K562 (cell line): ENCODE measurements around the gene FBXO46. TPM values are rescaled to one million over a fixed set of nuclear protein-coding genes. Genes with fewer than 3 reads are reported as not detected.
A peak's percentile ranks its signal among the peaks of the same experiment; 100 is the strongest.

ENCODE experiments used
- EHMT2 ChIP-seq: fragments of 450-650 bp; IDR thresholded peaks from 2 replicates; pipeline ENCODE4 v1.6.1; 2018; ENCODE audit warnings: antibody characterized with exemption
- MEIS2 ChIP-seq: fragments of 450-650 bp; IDR thresholded peaks from 2 replicates; pipeline ENCODE4 v1.6.1; 2014; ENCODE audit warnings: mild to moderate bottlenecking; ENCODE audit not compliant: partially characterized antibody
- NFXL1 ChIP-seq: fragments of 450-650 bp; formaldehyde crosslinking; IDR thresholded peaks from 2 replicates; pipeline ENCODE4 v1.4.0; 2021; ENCODE audit warnings: mild to moderate bottlenecking
- NUFIP1 ChIP-seq: fragments of 450-650 bp; IDR thresholded peaks from 2 replicates; pipeline ENCODE4 v1.6.1; 2018; ENCODE audit not compliant: partially characterized antibody
- POU5F1 ChIP-seq: fragments of 150-350 bp; IDR thresholded peaks from 2 replicates; pipeline ENCODE4 v1.6.1; 2014; ENCODE audit warnings: borderline replicate concordance, low read length, low read depth, mild to moderate bottlenecking; ENCODE audit not compliant: partially characterized antibody
- RCOR1 ChIP-seq, 2 experiments: IDR thresholded peaks; 2 replicates each; pipeline ENCODE4 v1.6.1; 2012; ENCODE audit warnings: low read depth in 2 of 2, low read length in 2 of 2, borderline replicate concordance in 1 of 2, improper control_type of control experiment in 1 of 2
- ZBTB8A ChIP-seq: fragments of 450-650 bp; IDR thresholded peaks from 2 replicates; pipeline ENCODE4 v1.6.1; 2018; ENCODE audit warnings: mild to moderate bottlenecking, moderate library complexity; ENCODE audit not compliant: partially characterized antibody
- ZNF121 ChIP-seq: sonication (generic); formaldehyde crosslinking; conservative IDR thresholded peaks from 2 replicates; pipeline ENCODE4 v1.8.0; 2022; ENCODE audit warnings: missing genetic modification reagents
- ZNF143 ChIP-seq: sonication (generic); formaldehyde crosslinking; IDR thresholded peaks from 2 replicates; pipeline ENCODE4 v1.9.0; 2022; ENCODE audit warnings: mild to moderate bottlenecking, missing genetic modification reagents
- ZNF184 ChIP-seq: sonication (generic); formaldehyde crosslinking; IDR thresholded peaks from 2 replicates; pipeline ENCODE4 v1.5.0; 2020; ENCODE audit warnings: missing genetic modification reagents
- ZNF212 ChIP-seq: fragments of 450-650 bp; formaldehyde crosslinking; IDR thresholded peaks from 2 replicates; pipeline ENCODE4 v1.4.0; 2020; ENCODE audit warnings: mild to moderate bottlenecking
- polyA plus RNA-seq, 8 experiments: library from polyadenylated mRNA; depleted of rRNA in 4 of 8; stranded (reverse) in 5 of 8; unstranded in 3 of 8; fragments of >200 nt; fragmentation: Nextera tagmentation in 2 of 8; fragmentation: Illumina TruSeq in 1 of 8; extraction: Ambion mirVana in 2 of 8; extraction: Trizol in 1 of 8; gene quantifications; 2 replicates each; pipeline versions ENCODE4 v1.2.1 to v1.2.3, GENCODE V29; 2011 to 2014; ENCODE audit warnings: inconsistent platforms in 1 of 8, missing spikeins in 1 of 8
- total RNA-seq, 7 experiments: library from RNA; depleted of rRNA in 6 of 7; stranded (reverse); fragments of >200 nt in 6 of 7; fragmentation: Illumina TruSeq in 2 of 7; extraction: Trizol in 2 of 7; gene quantifications; 2 replicates each; pipeline versions ENCODE4 v1.2.1 to v1.2.3, GENCODE V29; 2011 to 2021; ENCODE audit warnings: low replicate concordance in 1 of 7
- TF ChIP-seq, protein P1 (sequence below): fragments of 450-650 bp; formaldehyde crosslinking; IDR thresholded peaks from 2 replicates; pipeline ENCODE4 v1.4.0; 2020; ENCODE audit warnings: mild to moderate bottlenecking, moderate library complexity
- TF ChIP-seq, protein P2 (sequence below): fragments of 250-450 bp; sonication (Bioruptor Pico); IDR thresholded peaks from 2 replicates; pipeline ENCODE4 v1.4.0; 2020

FBXO46 gene
- total and polyA plus RNA-seq, 9 of the 15 experiments (the other 6 are each of a cell fraction or from before 2014, with no cell fraction given), result 1.5 to 36.1 (median 7.3) TPM

DNA sequence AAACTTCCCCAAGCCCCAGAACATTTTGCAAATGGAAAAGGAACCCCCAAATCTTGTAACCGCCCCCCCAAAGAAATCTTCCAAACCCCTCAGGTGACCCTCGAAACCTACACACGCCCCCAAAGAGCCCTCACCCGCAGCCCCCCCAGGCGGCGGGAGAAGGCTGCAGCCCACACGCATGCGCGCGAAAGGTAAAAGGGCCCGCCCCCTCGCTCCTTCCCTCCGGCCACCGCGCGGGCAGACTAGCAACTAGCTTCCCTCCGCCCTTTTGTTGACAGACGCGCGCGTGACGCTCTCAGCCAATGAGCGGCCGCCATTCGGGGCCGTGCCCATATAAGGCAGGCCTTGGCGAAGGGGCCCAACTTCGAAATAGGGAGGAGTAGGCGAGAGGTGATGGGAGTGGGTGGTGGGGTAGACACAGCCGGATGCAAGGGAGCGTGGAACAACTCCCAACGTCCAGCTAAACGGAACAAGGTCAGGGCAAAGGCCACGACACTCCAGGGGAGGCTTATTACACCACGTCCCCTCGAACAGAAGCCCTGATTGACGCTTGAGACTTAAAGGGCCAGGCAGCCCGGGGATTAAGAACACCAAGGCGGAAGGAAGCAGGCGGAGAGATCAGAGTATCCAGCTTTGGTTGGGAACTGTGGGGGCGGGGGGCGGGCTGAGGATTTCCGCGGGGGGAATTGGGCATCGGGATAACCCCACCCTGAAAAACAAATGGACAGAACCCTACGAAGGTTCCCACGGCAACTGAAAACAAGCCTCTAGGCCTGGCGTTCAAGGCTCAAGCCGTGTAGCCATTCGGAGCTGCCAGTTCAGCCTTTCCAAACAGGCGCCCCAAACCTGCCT is 13.3 kb downstream of the FBXO46 start (continued):
- TF ChIP-seq, protein P1, sequence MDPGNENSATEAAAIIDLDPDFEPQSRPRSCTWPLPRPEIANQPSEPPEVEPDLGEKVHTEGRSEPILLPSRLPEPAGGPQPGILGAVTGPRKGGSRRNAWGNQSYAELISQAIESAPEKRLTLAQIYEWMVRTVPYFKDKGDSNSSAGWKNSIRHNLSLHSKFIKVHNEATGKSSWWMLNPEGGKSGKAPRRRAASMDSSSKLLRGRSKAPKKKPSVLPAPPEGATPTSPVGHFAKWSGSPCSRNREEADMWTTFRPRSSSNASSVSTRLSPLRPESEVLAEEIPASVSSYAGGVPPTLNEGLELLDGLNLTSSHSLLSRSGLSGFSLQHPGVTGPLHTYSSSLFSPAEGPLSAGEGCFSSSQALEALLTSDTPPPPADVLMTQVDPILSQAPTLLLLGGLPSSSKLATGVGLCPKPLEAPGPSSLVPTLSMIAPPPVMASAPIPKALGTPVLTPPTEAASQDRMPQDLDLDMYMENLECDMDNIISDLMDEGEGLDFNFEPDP (CRISPR knock-in tag), result no peak
- TF ChIP-seq POU5F1, result no peak
- no peak for TF ChIP-seq ZBTB8A
- TF ChIP-seq ZNF184, result no peak
- TF ChIP-seq NFXL1 (CRISPR knock-in tag), result no peak
- TF ChIP-seq, protein P2, sequence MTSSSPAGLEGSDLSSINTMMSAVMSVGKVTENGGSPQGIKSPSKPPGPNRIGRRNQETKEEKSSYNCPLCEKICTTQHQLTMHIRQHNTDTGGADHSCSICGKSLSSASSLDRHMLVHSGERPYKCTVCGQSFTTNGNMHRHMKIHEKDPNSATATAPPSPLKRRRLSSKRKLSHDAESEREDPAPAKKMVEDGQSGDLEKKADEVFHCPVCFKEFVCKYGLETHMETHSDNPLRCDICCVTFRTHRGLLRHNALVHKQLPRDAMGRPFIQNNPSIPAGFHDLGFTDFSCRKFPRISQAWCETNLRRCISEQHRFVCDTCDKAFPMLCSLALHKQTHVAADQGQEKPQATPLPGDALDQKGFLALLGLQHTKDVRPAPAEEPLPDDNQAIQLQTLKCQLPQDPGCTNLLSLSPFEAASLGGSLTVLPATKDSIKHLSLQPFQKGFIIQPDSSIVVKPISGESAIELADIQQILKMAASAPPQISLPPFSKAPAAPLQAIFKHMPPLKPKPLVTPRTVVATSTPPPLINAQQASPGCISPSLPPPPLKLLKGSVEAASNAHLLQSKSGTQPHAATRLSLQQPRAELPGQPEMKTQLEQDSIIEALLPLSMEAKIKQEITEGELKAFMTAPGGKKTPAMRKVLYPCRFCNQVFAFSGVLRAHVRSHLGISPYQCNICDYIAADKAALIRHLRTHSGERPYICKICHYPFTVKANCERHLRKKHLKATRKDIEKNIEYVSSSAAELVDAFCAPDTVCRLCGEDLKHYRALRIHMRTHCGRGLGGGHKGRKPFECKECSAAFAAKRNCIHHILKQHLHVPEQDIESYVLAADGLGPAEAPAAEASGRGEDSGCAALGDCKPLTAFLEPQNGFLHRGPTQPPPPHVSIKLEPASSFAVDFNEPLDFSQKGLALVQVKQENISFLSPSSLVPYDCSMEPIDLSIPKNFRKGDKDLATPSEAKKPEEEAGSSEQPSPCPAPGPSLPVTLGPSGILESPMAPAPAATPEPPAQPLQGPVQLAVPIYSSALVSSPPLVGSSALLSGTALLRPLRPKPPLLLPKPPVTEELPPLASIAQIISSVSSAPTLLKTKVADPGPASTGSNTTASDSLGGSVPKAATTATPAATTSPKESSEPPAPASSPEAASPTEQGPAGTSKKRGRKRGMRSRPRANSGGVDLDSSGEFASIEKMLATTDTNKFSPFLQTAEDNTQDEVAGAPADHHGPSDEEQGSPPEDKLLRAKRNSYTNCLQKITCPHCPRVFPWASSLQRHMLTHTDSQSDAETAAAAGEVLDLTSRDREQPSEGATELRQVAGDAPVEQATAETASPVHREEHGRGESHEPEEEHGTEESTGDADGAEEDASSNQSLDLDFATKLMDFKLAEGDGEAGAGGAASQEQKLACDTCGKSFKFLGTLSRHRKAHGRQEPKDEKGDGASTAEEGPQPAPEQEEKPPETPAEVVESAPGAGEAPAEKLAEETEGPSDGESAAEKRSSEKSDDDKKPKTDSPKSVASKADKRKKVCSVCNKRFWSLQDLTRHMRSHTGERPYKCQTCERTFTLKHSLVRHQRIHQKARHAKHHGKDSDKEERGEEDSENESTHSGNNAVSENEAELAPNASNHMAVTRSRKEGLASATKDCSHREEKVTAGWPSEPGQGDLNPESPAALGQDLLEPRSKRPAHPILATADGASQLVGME, result no peak
- TF ChIP-seq EHMT2, result 0 out of 2 replicates have a peak, but pooled peaks have one; percentile 11
- TF ChIP-seq MEIS2, result peak; percentile 97
- TF ChIP-seq ZNF121 (CRISPR knock-in tag), result no peak
- no peak; the same call in 1 of the 2 replicates for TF ChIP-seq ZNF143 (CRISPR knock-in tag)
- no peak for TF ChIP-seq ZNF212 (CRISPR knock-in tag)
- peak; percentile 91 to 93 for TF ChIP-seq RCOR1 (IDR thresholded peaks at IDR 0.05; ENCODE audit: borderline replicate concordance in 1 of 2, low read depth in 2 of 2, low read length in 2 of 2)
- no peak for TF ChIP-seq NUFIP1
